Gastroesophageal sphincter (tissue), 3 donors: ENCODE data around the gene RNF8.

Experiments
- EP300 ChIP-seq: sonication (generic); formaldehyde crosslinking; IDR thresholded peaks from one replicate; pipeline ENCODE4 v1.6.1; 2017; ENCODE audit warnings: antibody characterized with exemption, mild to moderate bottlenecking
- POLR2A ChIP-seq, 2 donors: fragments of 450-650 bp; IDR thresholded peaks; one replicate each; pipeline ENCODE4 v1.6.1; 2017; ENCODE audit warnings: antibody characterized with exemption in 2 of 2, mild to moderate bottlenecking in 2 of 2, moderate library complexity in 1 of 2
- POLR2AphosphoS5 ChIP-seq: sonication (generic); formaldehyde crosslinking; IDR thresholded peaks from one replicate; pipeline ENCODE4 v1.6.1; 2017; ENCODE audit warnings: antibody characterized with exemption
- TF ChIP-seq, protein P1 (sequence below), 4 experiments: fragments of 200-600 bp in 2 of 4; fragments of 450-650 bp in 2 of 4; sonication (generic) in 1 of 4; IDR thresholded peaks; one replicate each; pipeline ENCODE4 v1.5.1; 2017 to 2019; ENCODE audit warnings: antibody characterized with exemption in 4 of 4, mild to moderate bottlenecking in 2 of 4, moderate library complexity in 2 of 4

DNA sequence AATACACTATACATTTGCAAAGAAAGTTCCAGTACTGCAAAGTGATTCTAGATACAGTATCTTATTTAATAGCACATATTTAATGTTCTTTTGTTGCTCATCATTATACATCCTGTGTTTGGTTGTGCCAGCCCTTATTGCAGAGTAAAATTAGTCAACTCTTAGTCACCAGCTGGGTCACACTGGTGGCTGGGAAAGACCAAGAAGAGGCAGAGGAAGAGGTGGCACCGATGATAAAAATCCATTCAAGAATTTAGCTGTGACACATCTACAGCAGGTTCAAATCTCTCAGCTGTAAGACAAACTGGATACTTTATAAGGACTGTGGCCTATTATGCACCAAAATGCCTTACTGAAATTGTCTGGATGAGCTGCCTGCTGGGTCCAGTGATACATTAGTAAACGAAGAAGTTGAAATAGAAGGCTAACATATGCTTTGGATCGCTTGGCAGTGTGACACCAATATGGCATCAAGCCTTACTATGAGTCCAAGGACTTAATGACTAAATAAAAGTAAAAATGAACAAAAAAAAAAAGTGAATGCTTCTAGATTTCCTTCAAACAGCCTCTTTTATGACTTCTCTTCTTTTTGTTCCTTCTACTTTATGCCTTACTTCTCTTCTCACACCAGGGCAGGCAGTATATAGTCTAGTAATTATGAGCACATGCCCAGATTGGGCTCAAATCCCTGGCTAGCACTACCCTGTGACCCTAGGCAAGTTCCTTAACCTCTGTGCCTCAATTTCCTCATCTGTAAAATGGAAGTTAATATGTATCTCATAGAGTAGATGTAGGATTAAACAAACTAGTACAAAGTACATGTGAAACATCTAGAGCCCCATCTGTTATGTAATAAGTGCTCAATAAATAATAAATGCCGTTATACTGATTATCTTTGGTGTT is 29.4 kb upstream of the RNF8 start:
- TF ChIP-seq, protein P1, sequence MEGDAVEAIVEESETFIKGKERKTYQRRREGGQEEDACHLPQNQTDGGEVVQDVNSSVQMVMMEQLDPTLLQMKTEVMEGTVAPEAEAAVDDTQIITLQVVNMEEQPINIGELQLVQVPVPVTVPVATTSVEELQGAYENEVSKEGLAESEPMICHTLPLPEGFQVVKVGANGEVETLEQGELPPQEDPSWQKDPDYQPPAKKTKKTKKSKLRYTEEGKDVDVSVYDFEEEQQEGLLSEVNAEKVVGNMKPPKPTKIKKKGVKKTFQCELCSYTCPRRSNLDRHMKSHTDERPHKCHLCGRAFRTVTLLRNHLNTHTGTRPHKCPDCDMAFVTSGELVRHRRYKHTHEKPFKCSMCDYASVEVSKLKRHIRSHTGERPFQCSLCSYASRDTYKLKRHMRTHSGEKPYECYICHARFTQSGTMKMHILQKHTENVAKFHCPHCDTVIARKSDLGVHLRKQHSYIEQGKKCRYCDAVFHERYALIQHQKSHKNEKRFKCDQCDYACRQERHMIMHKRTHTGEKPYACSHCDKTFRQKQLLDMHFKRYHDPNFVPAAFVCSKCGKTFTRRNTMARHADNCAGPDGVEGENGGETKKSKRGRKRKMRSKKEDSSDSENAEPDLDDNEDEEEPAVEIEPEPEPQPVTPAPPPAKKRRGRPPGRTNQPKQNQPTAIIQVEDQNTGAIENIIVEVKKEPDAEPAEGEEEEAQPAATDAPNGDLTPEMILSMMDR (IDR thresholded peaks at IDR 0.05): no peak
- TF ChIP-seq POLR2A (IDR thresholded peaks at IDR 0.05) (no peak), EP300 (no peak), POLR2AphosphoS5 (no peak)
